DND-41 (cell line): ENCODE results near the gene MBTPS1.

Experiments used
- ATAC-seq: fragments of 200-7000 bp; cut with Tn5 transposase; 3 replicates; pipeline ENCODE4 v1.9.1; 2021; ENCODE audit warnings: low read depth; ENCODE audit not compliant: insufficient read depth
- DNase-seq: peaks from one replicate; pipeline ENCODE4 v3.0.0-alpha.2; 2020
- H2AFZ ChIP-seq: 2 replicates; pipeline ENCODE4 v1.6.0; 2012; ENCODE audit warnings: low read depth, low read length
- H3K27ac ChIP-seq: 2 replicates; pipeline ENCODE4 v1.5.1; 2012; ENCODE audit warnings: low read length, inconsistent platforms
- H3K27me3 ChIP-seq: fragments of 200-600 bp; sonication (generic); 2 replicates; pipeline ENCODE4 v1.6.0; 2012; ENCODE audit warnings: low read length, mild to moderate bottlenecking, inconsistent platforms; ENCODE audit not compliant: insufficient read depth, poor library complexity
- H3K36me3 ChIP-seq: 2 replicates; pipeline ENCODE4 v1.5.1; 2012; ENCODE audit warnings: low read length, inconsistent platforms; ENCODE audit not compliant: insufficient read depth
- H3K4me1 ChIP-seq: 2 replicates; pipeline ENCODE4 v1.5.1; 2012; ENCODE audit warnings: mild to moderate bottlenecking, low read length; ENCODE audit not compliant: insufficient read depth
- H3K4me2 ChIP-seq: 2 replicates; pipeline ENCODE4 v1.6.0; 2012; ENCODE audit warnings: mild to moderate bottlenecking, moderate library complexity, low read length, inconsistent platforms; ENCODE audit not compliant: insufficient read depth
- H3K4me3 ChIP-seq, 2 experiments: fragments of 200-600 bp in 1 of 2; shearing (Covaris generic) in 1 of 2; 2 replicates each; pipeline ENCODE4 v1.5.1; 2012 to 2016; ENCODE audit warnings: inconsistent platforms in 2 of 2, low read length in 2 of 2, mild to moderate bottlenecking in 2 of 2, low read depth in 1 of 2, moderate library complexity in 1 of 2
- H3K79me2 ChIP-seq: 2 replicates; pipeline ENCODE4 v1.6.0; 2012; ENCODE audit warnings: low read length, inconsistent platforms; ENCODE audit not compliant: insufficient read depth
- H3K9ac ChIP-seq: 2 replicates; pipeline ENCODE4 v1.6.0; 2012; ENCODE audit warnings: low read depth, mild to moderate bottlenecking, inconsistent platforms, low read length, moderate library complexity
- H3K9me3 ChIP-seq: 2 replicates; pipeline ENCODE4 v1.5.1; 2012; ENCODE audit warnings: low read length, moderate library complexity, mild to moderate bottlenecking, inconsistent platforms; ENCODE audit not compliant: insufficient read depth, severe bottlenecking
- H4K20me1 ChIP-seq: 2 replicates; pipeline ENCODE4 v1.6.0; 2012; ENCODE audit warnings: low read length; ENCODE audit not compliant: insufficient read depth
- EZH2 ChIP-seq: IDR thresholded peaks from 3 replicates; pipeline ENCODE4 v1.6.1; 2012; ENCODE audit warnings: borderline replicate concordance, low read depth, mild to moderate bottlenecking, moderate library complexity, low read length, inconsistent platforms; ENCODE audit not compliant: severe bottlenecking
- TF ChIP-seq, protein P1 (sequence below): IDR thresholded peaks from 2 replicates; pipeline ENCODE4 v1.5.1; 2012; ENCODE audit warnings: borderline replicate concordance, low read length, moderate library complexity, mild to moderate bottlenecking; ENCODE audit not compliant: poor library complexity, severe bottlenecking; ENCODE audit errors: extremely low read depth

The MBTPS1 gene

DNA sequence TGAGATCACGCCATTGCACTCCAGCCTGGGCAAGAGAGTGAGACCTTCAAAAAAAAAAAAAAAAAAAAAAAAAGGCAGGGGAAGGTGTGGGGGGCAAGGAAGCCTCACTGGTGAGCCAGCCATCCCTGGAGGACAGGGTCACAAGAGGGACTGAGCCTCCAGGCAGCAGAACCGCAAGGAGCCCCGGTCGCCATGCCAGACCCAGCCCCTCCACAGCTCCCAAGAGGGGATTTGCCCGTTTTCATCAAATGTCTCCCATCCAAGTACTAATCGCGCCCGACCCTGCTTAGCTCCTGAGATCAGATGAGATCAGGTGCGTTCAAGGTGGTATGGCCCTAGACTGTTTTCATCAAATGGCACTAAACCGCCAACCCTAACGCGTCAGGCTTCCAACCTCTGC is 77.0 kb downstream of the MBTPS1 start:
- Histone ChIP-seq H4K20me1 (no peaks in the 10 kb centered on the region), H2AFZ (no peak overlapping the region), H3K27me3 (no peaks in the 10 kb centered on the region), H3K9ac (no peak overlapping the region), H3K4me3 (no peak overlapping the region), H3K4me1 (no peaks in the 10 kb centered on the region), H3K9me3 (no peaks in the 10 kb centered on the region), H3K79me2 (no peaks in the 10 kb centered on the region), H3K27ac (no peak overlapping the region), H3K36me3 (no peaks in the 10 kb centered on the region), H3K4me2 (no peak overlapping the region)
- DNase-seq (no peak), ATAC-seq (no peak)
- TF ChIP-seq, protein P1, sequence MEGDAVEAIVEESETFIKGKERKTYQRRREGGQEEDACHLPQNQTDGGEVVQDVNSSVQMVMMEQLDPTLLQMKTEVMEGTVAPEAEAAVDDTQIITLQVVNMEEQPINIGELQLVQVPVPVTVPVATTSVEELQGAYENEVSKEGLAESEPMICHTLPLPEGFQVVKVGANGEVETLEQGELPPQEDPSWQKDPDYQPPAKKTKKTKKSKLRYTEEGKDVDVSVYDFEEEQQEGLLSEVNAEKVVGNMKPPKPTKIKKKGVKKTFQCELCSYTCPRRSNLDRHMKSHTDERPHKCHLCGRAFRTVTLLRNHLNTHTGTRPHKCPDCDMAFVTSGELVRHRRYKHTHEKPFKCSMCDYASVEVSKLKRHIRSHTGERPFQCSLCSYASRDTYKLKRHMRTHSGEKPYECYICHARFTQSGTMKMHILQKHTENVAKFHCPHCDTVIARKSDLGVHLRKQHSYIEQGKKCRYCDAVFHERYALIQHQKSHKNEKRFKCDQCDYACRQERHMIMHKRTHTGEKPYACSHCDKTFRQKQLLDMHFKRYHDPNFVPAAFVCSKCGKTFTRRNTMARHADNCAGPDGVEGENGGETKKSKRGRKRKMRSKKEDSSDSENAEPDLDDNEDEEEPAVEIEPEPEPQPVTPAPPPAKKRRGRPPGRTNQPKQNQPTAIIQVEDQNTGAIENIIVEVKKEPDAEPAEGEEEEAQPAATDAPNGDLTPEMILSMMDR: no peak
- no peak for TF ChIP-seq EZH2

DNA sequence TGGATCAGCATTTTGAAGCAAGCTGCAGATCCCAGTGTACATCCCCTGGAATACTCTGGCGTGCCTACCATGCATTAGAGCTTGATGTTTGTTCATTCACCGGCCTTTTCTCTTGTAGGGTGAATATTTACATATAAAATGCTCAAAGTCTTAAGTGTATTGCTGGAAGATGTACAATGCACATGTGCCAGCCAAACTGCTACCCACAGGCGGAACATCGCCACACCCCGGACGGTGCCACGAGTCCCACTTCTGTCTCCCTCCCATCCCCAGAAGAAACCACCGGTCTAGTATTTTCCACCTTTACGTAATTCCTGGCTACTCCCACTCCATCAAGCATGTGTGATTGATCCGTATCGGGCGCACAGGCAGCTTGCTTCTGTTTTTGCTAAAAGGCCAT is 78.3 kb downstream of the MBTPS1 start:
- no peaks in the 10 kb centered on the region for H3K9me3 ChIP-seq
- TF ChIP-seq EZH2: no peak
- TF ChIP-seq, protein P1: no peak
- H3K27ac ChIP-seq: no peak overlapping the region
- H3K9ac ChIP-seq: no peak overlapping the region
- ATAC-seq: no peak
- no peaks in the 10 kb centered on the region for H4K20me1 ChIP-seq
- no peaks in the 10 kb centered on the region for H3K27me3 ChIP-seq
- H3K4me1 ChIP-seq: no peaks in the 10 kb centered on the region
- DNase-seq: no peak
- no peaks in the 10 kb centered on the region for H3K79me2 ChIP-seq
- H3K4me2 ChIP-seq: no peak overlapping the region
- no peak overlapping the region for H3K4me3 ChIP-seq
- no peaks in the 10 kb centered on the region for H3K36me3 ChIP-seq
- H2AFZ ChIP-seq: no peak overlapping the region

- H3K4me3 ChIP-seq: no peak overlapping the region
- ATAC-seq (no peak), DNase-seq (no peak)
- H3K4me2 ChIP-seq: no peak overlapping the region
- no peaks in the 10 kb centered on the region for H3K4me1 ChIP-seq
- no peaks in the 10 kb centered on the region for H4K20me1 ChIP-seq
- no peaks in the 10 kb centered on the region for H3K79me2 ChIP-seq
- no peaks in the 10 kb centered on the region for H3K27me3 ChIP-seq
- no peaks in the 10 kb centered on the region for H3K9me3 ChIP-seq
- no peak overlapping the region for H3K9ac ChIP-seq
- TF ChIP-seq EZH2: no peak
- TF ChIP-seq, protein P1: no peak
- H2AFZ ChIP-seq: no peak overlapping the region
- no peaks in the 10 kb centered on the region for H3K36me3 ChIP-seq
- no peak overlapping the region for H3K27ac ChIP-seq
Observed at GRCh38 chr16:84036982-84037425, 79.7 kb downstream of the MBTPS1 start.

DNA sequence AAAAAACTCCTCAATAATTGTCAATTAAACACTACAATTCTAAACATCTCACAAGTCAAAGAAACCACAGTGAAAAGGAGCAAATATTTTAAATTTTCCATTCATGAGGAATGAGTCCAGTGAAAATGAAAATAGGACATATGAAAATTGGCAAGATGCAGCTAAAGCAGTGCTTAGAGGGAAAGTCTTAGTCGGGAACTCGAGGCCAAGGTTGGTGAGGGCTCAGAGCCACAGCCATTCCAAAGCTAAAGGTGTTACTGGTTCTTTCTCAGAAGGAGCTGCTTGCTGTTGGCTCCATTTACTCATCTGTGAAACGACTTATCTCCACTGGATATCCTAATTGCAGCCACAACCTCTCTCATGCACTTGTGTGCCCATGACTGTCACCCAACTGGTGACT is 80.6 kb downstream of the MBTPS1 start:
- H3K27me3 ChIP-seq: no peaks in the 10 kb centered on the region
- DNase-seq (no peak), ATAC-seq (no peak)
- no peak overlapping the region for H3K4me3 ChIP-seq
- no peaks in the 10 kb centered on the region for H3K79me2 ChIP-seq
- no peaks in the 10 kb centered on the region for H3K36me3 ChIP-seq
- TF ChIP-seq, protein P1: no peak
- no peak for TF ChIP-seq EZH2
- H2AFZ ChIP-seq: no peak overlapping the region
- peaks cover 2% of the 10 kb centered on the region for H4K20me1 ChIP-seq
- no peak overlapping the region for H3K27ac ChIP-seq
- no peak overlapping the region for H3K9ac ChIP-seq
- H3K4me2 ChIP-seq: no peak overlapping the region
- no peaks in the 10 kb centered on the region for H3K9me3 ChIP-seq
- no peaks in the 10 kb centered on the region for H3K4me1 ChIP-seq
